Glutamatergic neuron (in vitro differentiated cells): ENCODE data around the gene RAB30. TPM values are rescaled to one million over a fixed set of nuclear protein-coding genes. Genes with fewer than 3 reads are reported as not detected.

Source experiments
- DNase-seq: peaks from one replicate; pipeline ENCODE4 v3.0.0; 2022
- H3K27ac Mint-ChIP-seq: one replicate; pipeline ENCODE4 v1.8.0; 2020; ENCODE audit warnings: mild to moderate bottlenecking, mixed read lengths, inconsistent platforms; ENCODE audit not compliant: unreplicated experiment
- H3K27me3 Mint-ChIP-seq: one replicate; pipeline ENCODE4 v1.8.0; 2020; ENCODE audit warnings: mild to moderate bottlenecking, moderate library complexity, mixed read lengths, inconsistent platforms; ENCODE audit not compliant: unreplicated experiment
- H3K36me3 Mint-ChIP-seq: one replicate; pipeline ENCODE4 v1.8.0; 2020; ENCODE audit warnings: mild to moderate bottlenecking, mixed read lengths, inconsistent platforms; ENCODE audit not compliant: unreplicated experiment
- H3K4me1 Mint-ChIP-seq: one replicate; pipeline ENCODE4 v1.8.0; 2020; ENCODE audit warnings: mild to moderate bottlenecking, low read depth, mixed read lengths, inconsistent platforms; ENCODE audit not compliant: unreplicated experiment
- H3K4me3 Mint-ChIP-seq: one replicate; pipeline ENCODE4 v1.8.0; 2020; ENCODE audit warnings: mild to moderate bottlenecking, mixed read lengths, inconsistent platforms; ENCODE audit not compliant: unreplicated experiment
- H3K9me3 Mint-ChIP-seq: one replicate; pipeline ENCODE4 v1.8.0; 2020; ENCODE audit warnings: mild to moderate bottlenecking, moderate library complexity, mixed read lengths, inconsistent platforms; ENCODE audit not compliant: unreplicated experiment
- total RNA-seq: library from RNA; stranded (reverse); fragmentation: NEBNext Ultra II Directional; extraction: Animal tissue kit (Norgen Biotek cat#: 25700); gene quantifications from one replicate; pipeline ENCODE4 v1.2.1, GENCODE V29; 2021; ENCODE audit not compliant: unreplicated experiment
- TF ChIP-seq, protein P1 (sequence below): fragments of 200-600 bp; sonication (generic); IDR thresholded peaks from one replicate; pipeline ENCODE4 v1.5.0; 2021; ENCODE audit not compliant: partially characterized antibody, unreplicated experiment

Gene RAB30
- total RNA-seq, 1 donor from 2014 or later, result 59.4 TPM

DNA sequence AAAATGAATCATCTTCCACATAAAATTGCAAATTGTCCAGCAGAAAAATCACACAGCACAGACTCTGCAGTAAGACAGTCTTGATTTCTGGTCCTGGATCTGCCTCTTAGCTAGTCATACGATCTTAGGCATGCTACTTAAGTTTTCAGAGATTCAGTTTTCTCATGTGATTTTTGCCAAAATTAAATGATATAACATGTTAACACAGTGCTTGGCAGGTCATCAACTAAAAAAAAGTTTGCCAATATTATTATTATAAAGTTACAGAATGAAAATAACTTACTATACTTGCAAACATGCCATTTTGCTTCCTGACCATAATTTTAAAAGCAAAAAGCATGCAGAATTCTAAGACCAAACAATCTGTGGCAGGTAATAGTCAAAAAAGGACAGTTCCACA, 15.1 kb downstream of the RAB30 start:
- TF ChIP-seq, protein P1, sequence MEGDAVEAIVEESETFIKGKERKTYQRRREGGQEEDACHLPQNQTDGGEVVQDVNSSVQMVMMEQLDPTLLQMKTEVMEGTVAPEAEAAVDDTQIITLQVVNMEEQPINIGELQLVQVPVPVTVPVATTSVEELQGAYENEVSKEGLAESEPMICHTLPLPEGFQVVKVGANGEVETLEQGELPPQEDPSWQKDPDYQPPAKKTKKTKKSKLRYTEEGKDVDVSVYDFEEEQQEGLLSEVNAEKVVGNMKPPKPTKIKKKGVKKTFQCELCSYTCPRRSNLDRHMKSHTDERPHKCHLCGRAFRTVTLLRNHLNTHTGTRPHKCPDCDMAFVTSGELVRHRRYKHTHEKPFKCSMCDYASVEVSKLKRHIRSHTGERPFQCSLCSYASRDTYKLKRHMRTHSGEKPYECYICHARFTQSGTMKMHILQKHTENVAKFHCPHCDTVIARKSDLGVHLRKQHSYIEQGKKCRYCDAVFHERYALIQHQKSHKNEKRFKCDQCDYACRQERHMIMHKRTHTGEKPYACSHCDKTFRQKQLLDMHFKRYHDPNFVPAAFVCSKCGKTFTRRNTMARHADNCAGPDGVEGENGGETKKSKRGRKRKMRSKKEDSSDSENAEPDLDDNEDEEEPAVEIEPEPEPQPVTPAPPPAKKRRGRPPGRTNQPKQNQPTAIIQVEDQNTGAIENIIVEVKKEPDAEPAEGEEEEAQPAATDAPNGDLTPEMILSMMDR, result no peak
- DNase-seq, result no peak
- H3K9me3 Mint-ChIP-seq, result no peaks in the 10 kb centered on the region
- no peaks in the 10 kb centered on the region for H3K36me3 Mint-ChIP-seq
- H3K4me1 Mint-ChIP-seq, result peaks cover 15% of the 10 kb centered on the region
- H3K27ac Mint-ChIP-seq, result no peak overlapping the region
- H3K27me3 Mint-ChIP-seq, result no peaks in the 10 kb centered on the region
- no peak overlapping the region for H3K4me3 Mint-ChIP-seq

DNA sequence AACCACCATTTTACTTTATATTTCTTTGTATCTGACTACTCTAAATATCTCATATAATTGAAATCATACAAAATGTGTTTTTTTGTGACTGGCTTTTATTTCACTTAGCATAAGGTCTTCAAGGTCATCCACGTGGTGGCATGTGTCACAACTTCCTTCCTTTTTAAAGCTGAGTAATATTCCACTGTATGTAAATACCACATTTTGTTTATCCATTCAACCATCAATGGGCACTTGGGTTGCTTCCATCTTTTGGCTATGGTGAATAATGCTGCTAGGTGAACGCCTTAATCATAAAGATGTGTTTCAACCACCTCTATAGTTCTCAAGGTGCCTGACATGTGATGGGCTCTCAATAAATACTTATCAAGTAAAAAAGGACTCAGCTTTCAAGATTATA, 15.5 kb downstream of the RAB30 start:
- Mint-ChIP-seq H3K4me1 (peaks cover 15% of the 10 kb centered on the region), H3K4me3 (no peak overlapping the region), H3K27me3 (no peaks in the 10 kb centered on the region), H3K9me3 (no peaks in the 10 kb centered on the region), H3K36me3 (no peaks in the 10 kb centered on the region), H3K27ac (no peak overlapping the region)
- TF ChIP-seq, protein P1, result no peak
- DNase-seq, result no peak

DNA sequence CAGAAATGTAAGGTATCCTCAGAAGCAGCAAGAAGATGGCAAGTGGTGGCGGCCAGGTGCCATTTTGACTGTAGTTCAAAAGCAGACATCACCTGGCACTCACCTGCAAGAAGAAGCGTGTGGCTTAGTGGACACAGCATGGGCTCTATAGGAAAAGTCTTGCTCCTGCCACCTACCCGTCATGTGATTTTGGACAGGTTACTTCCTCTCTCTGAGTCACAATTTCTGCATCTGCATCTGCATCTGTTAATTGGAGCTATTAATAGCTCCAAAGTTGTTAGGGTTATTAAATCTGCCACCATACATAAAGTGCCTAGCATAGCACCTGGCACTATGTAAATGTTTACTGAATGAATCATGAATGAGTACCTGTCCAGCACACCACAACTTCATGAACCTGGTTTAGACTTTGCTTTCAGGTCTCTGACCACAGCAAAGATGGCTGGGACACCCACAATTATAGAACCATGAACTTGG, 16.8 kb downstream of the RAB30 start:
- TF ChIP-seq, protein P1, result no peak
- H3K4me3 Mint-ChIP-seq, result no peak overlapping the region
- no peak for DNase-seq
- H3K9me3 Mint-ChIP-seq, result no peaks in the 10 kb centered on the region
- no peaks in the 10 kb centered on the region for H3K36me3 Mint-ChIP-seq
- H3K27ac Mint-ChIP-seq, result no peak overlapping the region
- H3K27me3 Mint-ChIP-seq, result no peaks in the 10 kb centered on the region
- peaks cover 15% of the 10 kb centered on the region for H3K4me1 Mint-ChIP-seq

DNA sequence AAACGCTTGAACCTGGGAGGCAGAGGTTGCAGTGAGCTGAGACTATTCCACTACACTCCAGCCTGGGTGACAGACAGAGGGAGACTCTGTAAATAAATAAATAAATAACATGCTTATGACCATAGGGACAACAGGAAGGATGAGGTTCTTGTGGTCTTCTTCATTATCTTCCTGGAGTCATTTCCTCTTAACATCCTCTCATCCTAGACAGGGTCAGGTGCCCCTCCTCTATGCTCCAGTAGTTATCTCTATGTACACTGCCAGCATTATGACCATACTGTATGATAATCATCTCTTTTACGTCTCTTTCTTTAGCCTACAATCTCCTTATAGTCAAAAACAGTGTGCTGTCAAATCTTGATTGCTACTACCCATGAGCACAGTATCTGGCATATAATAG, 17.7 kb downstream of the RAB30 start:
- H3K4me3 Mint-ChIP-seq, result no peak overlapping the region
- no peaks in the 10 kb centered on the region for H3K27me3 Mint-ChIP-seq
- no peak for DNase-seq
- H3K27ac Mint-ChIP-seq, result no peak overlapping the region
- H3K9me3 Mint-ChIP-seq, result no peaks in the 10 kb centered on the region
- H3K36me3 Mint-ChIP-seq, result no peaks in the 10 kb centered on the region
- TF ChIP-seq, protein P1, result no peak
- peaks cover 15% of the 10 kb centered on the region for H3K4me1 Mint-ChIP-seq

DNA sequence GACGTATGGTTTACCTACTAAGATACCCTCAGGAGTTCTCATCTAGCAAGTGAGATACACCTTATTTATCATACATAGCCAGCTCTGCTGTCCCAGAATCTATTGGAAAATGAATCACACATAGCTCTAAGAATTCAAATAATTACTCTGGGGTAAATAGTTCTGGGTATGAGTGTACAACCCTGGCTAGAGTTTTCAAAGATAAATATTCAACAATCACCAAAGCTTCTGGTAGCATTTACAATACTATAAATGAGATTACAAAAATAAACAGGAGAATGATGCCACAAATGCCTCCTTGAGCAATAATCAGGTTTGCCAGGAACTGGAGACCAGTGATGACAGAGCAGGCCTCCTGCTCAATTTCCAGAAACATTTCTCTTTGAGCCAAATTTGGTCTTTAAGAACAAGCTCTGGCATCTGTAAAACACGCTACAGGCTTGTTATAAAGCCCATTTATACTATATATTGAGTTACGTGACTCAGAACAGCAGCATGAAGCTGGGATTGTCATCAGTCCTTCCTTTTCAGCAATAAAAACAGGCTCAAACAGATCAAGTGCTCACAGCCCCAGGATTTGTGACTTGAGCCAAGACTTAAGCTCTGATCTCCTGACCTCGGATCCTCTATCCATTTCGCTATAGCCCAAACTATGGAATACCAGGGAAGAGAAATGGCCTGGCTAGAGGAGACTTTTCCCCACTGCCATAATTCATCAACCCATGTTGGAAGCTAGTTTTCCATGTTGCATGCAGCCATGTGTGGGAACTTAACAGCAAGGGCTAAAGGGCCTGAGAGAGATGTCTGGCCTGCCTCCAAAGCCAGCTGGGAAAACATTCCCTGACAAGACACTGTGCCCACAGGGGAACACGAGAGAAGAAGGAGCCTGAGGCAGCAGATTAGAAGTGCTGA, 19.7 kb downstream of the RAB30 start:
- H3K36me3 Mint-ChIP-seq, result no peaks in the 10 kb centered on the region
- no peaks in the 10 kb centered on the region for H3K9me3 Mint-ChIP-seq
- no peaks in the 10 kb centered on the region for H3K27me3 Mint-ChIP-seq
- peaks cover 20% of the 10 kb centered on the region for H3K4me1 Mint-ChIP-seq
- TF ChIP-seq, protein P1, result no peak
- H3K27ac Mint-ChIP-seq, result no peak overlapping the region
- no peak overlapping the region for H3K4me3 Mint-ChIP-seq
- DNase-seq, result no peak
